Thyroid gland (tissue), 4 donors: ENCODE results near the gene INO80.

Experiments used
- CTCF ChIP-seq, 6 experiments: fragments of 200-600 bp in 3 of 6; fragments of 450-650 bp in 3 of 6; sonication (generic) in 3 of 6; IDR thresholded peaks; one replicate each; pipeline ENCODE4 v1.5.1; 2016 to 2019; ENCODE audit warnings: antibody characterized with exemption in 6 of 6, mild to moderate bottlenecking in 2 of 6, inconsistent platforms in 1 of 6, moderate library complexity in 1 of 6
- POLR2A ChIP-seq, 2 donors: fragments of 450-650 bp; IDR thresholded peaks; one replicate each; pipeline ENCODE4 v1.6.1; 2017; ENCODE audit warnings: antibody characterized with exemption in 2 of 2, mild to moderate bottlenecking in 2 of 2, moderate library complexity in 1 of 2

- TF ChIP-seq CTCF (IDR thresholded peaks at IDR 0.05), result no peak
- no peak for TF ChIP-seq POLR2A (IDR thresholded peaks at IDR 0.05)
Observed at GRCh38 chr15:40932649-40933516, 183.2 kb downstream of the INO80 start.
